Neural crest cell (in vitro differentiated cells): Measurements from ENCODE around the gene LGALSL. TPM values are rescaled to one million over a fixed set of nuclear protein-coding genes. Genes with fewer than 3 reads are reported as not detected.

Experiments
- DNase-seq: peaks from one replicate; pipeline ENCODE4 v3.0.0; 2021; ENCODE audit warnings: low read depth, mixed read lengths, low spot score
- H3K27ac Mint-ChIP-seq: one replicate; pipeline ENCODE4 v1.8.0; 2021; ENCODE audit warnings: mild to moderate bottlenecking, mixed read lengths; ENCODE audit not compliant: unreplicated experiment
- H3K27me3 Mint-ChIP-seq: 2 replicates; pipeline ENCODE4 v1.8.0; 2021; ENCODE audit warnings: low read depth, mild to moderate bottlenecking, mixed read lengths
- H3K36me3 Mint-ChIP-seq: 2 replicates; pipeline ENCODE4 v1.8.0; 2021; ENCODE audit warnings: low read depth, mild to moderate bottlenecking, mixed read lengths
- H3K4me1 Mint-ChIP-seq: 2 replicates; pipeline ENCODE4 v1.8.0; 2021; ENCODE audit warnings: mixed read lengths
- H3K4me3 Mint-ChIP-seq: one replicate; pipeline ENCODE4 v1.8.0; 2021; ENCODE audit warnings: mild to moderate bottlenecking, mixed read lengths
- H3K9me3 Mint-ChIP-seq: 2 replicates; pipeline ENCODE4 v1.8.0; 2021; ENCODE audit warnings: mixed read lengths
- CTCF ChIP-seq: fragments of 200-600 bp; sonication (generic); conservative IDR thresholded peaks from 2 replicates; pipeline ENCODE4 v1.5.0; 2021; ENCODE audit warnings: antibody characterized with exemption, mild to moderate bottlenecking
- total RNA-seq: library from RNA; stranded (reverse); gene quantifications from 2 replicates; pipeline ENCODE4 v1.2.1, GENCODE V29; 2021

The LGALSL gene
- total RNA-seq, 1 donor from 2014 or later, result 29.1 TPM

DNA sequence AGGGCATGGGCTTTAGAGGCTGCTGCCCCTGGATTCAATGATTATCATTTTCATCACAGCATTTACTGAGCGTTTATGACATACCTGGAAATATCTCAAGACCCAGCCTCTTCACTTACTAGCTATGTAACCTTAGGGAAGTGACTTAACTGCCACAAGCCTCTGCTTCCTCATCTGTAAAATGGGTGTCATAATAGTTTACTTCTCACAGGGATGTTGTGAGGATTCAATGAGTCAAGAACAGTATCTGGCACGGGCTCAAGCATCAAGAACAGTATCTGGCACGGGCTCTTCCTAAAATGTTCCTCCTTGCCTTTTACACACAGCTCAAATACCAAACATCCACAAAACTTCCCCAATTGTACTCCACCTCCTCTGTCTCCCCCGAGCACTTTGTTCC, 31.4 kb downstream of the LGALSL start:
- Mint-ChIP-seq H3K27me3 (no peaks in the 10 kb centered on the region), H3K9me3 (no peaks in the 10 kb centered on the region), H3K36me3 (no peaks in the 10 kb centered on the region), H3K27ac (no peak overlapping the region), H3K4me3 (no peak overlapping the region), H3K4me1 (peaks cover 33% of the 10 kb centered on the region)
- TF ChIP-seq CTCF, result no peak
- no peak for DNase-seq

DNA sequence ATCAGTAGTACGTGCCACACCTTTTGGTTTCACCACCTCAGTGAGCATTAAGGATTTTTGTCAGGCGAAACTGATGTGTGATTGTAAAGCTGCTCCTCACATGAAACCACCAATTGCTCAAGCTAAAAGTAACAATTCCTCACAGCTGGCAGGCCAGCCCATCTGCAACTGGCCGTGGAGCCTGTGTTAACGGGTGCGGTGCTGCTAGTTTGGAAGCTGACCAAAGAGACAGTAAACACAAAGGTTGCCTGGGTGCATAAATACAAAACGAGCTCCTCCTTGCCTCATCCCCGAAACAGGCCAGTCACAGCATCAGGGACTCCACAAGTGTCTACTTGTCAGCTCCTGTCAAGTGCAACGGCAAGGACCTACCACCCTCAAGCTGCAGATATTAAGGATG, 32.0 kb downstream of the LGALSL start:
- H3K36me3 Mint-ChIP-seq, result no peaks in the 10 kb centered on the region
- H3K27ac Mint-ChIP-seq, result no peak overlapping the region
- no peak for DNase-seq
- H3K4me3 Mint-ChIP-seq, result no peak overlapping the region
- TF ChIP-seq CTCF, result no peak
- no peaks in the 10 kb centered on the region for H3K9me3 Mint-ChIP-seq
- peaks cover 34% of the 10 kb centered on the region for H3K4me1 Mint-ChIP-seq
- H3K27me3 Mint-ChIP-seq, result no peaks in the 10 kb centered on the region

DNA sequence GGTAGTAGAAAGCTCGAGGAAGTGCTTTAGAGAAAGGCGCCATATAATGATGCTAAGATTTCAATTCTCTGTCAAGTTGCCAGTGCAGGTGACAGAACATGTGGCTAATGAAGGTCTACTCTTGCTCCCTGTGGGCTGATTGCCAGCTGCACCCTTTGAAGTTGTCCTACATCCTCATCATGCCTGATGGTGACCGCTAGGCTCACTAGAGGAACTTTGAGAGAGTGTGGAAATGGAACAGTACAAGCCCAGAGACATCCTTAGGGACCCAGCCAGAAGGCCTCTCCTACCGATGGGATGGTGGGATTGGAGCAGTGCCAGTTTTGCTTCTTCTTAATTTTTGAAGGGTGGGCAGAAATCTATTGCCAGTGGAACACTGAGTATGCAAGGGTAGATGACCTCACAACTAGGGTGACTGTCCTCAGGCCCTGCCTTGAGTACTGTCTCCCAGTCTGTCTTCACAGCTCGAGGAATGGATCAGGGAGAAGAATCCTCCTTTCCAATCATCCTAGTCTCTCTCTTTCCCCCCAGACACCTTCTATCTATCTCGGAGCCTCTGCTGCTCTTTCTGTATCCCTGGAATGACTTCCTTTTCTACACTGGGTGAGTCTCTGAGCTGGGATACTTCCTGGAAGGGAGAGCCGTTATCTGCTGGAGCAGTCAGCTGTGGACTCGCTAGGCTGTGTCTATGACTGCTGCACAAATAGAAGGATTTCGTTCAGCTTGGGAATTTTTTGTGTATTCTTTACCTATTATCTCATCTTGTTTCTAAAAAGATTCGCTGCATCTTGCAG, 33.5 kb downstream of the LGALSL start:
- no peak for TF ChIP-seq CTCF
- Mint-ChIP-seq H3K4me3 (no peak overlapping the region), H3K9me3 (no peaks in the 10 kb centered on the region), H3K4me1 (peaks cover 31% of the 10 kb centered on the region), H3K36me3 (no peaks in the 10 kb centered on the region), H3K27ac (peak overlapping the region; percentile 21), H3K27me3 (no peaks in the 10 kb centered on the region)
- no peak for DNase-seq

DNA sequence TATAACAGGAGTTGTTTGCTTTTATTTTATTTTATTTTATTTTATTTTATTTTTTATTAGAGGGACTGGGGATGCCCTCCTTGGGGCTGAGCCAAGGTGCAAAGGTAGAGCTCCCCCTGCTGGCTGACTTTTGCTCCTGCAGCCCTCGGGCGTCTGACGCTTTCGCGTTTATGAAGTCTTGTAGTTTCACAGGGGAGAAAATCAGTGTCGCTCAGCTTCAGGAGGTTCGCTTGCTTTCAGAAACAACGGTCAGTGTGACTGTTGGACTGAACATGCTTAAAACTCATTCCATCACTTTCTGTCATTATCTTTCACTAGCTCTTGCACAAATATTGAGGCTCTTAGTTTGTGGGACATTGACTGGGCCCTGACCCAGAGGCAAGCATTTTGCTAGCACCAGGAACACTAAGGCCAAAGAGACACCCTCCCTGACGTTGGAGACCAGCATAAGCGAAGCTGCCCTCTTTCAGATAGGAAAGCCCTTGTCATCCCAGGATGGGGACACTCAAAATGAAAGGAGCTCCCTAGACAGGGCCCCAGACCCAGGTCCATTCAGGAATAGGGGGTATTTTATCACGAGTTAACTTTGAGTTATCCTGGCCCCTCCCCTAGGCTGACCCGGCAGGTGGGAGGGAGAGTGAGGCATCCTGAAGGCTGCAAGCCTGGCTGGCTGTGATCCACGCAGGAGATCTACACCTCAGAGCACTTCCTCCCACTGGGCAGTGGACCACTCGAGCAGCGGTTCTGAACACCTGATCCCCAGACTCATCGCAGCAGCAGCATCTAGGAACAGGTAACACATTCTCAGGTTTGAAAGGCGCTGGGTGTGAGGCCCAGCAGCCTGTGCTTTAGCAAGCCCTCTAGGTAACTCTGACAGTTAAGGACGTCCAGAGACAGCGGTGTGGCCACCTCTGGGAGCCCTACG, 34.4 kb downstream of the LGALSL start:
- Mint-ChIP-seq H3K27me3 (no peaks in the 10 kb centered on the region), H3K36me3 (no peaks in the 10 kb centered on the region), H3K4me1 (peaks cover 25% of the 10 kb centered on the region), H3K27ac (no peak overlapping the region), H3K4me3 (no peak overlapping the region), H3K9me3 (no peaks in the 10 kb centered on the region)
- peak; percentile 99 for TF ChIP-seq CTCF
- peak; percentile 87 for DNase-seq

DNA sequence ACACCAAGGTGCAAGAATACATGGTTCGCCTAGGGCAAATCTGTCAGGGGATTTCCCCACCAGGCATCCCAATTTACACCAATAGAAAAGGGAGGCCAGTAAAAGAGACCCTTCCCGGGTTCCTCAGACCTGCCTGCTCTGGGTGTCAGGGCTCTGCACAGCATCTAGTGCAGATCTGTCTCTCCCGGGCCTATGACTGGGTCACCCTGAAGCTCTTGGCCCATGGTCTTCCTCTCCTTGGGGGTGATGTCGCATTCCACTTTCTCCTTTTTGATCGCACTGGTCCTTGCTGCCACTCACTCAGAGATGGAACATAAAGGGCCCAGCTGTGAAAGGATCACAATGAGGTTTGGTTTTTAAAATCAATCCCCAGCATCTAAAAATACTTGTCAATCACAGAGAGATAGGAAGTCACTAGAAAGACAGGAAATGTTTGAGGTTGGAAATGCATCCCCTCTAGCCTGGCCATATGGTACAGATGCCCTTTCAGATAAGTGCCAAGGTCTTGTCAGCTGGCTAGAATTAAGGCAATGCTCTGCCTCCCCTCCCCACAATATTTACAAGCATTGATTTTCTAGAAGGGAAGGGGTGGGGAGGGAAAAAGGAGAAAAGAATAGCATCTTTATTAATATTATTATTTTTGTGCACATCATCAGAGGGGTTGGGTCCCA, 35.3 kb downstream of the LGALSL start:
- H3K4me3 Mint-ChIP-seq, result no peak overlapping the region
- H3K27ac Mint-ChIP-seq, result no peak overlapping the region
- peaks cover 25% of the 10 kb centered on the region for H3K4me1 Mint-ChIP-seq
- DNase-seq, result no peak
- no peaks in the 10 kb centered on the region for H3K27me3 Mint-ChIP-seq
- H3K36me3 Mint-ChIP-seq, result no peaks in the 10 kb centered on the region
- no peaks in the 10 kb centered on the region for H3K9me3 Mint-ChIP-seq
- TF ChIP-seq CTCF, result no peak
